ENCODE results near the gene PLIN3. TPM values are rescaled to one million over a fixed set of nuclear protein-coding genes. Genes with fewer than 3 reads are reported as not detected.
"Not testable (repeated sequence)": the region's sequence is repeated elsewhere in the genome, so short reads cannot be mapped to it uniquely, and the experiment has no call there.

The PLIN3 gene
- total and polyA plus RNA-seq, 4 donors = 18.0 to 105 (median 50.5) TPM

DNA sequence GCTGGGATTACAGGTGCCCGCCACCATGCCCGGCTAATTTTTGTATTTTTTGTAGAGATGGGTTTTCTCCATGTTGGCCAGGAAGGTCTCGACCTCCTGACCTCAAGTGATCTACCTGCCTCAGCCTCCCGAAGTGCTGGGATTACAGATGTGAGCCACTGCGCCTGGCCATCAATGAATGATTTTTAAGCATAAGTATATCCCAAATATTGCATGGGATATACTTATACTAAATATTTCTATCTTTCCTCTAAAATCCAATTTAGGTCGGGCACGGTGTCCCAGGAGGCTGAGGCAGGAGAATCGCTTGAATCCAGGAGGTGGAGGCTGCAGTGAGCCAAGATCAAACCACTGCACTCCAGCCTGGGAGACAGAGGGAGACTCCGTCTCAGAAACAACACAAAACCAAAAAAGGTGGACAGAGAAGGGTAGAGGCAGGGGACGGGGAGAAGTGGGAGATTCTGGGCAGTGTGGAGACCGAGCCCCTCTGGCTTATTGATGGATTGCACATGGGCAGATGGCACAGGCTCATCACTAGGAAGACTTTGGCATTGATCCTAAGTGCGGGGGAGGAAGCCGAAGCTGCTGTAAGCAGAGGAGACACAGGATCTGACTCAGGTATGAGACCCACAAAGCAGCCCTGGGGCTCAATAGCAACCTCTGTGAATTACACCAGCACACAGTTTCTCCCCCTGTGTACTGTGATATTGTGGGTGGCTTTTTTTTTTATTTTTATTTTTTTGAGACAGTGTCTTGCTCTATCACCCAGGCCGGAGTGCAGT is 21.8 kb upstream of the PLIN3 start:
- 92 to 96% methylated on average over 14 of the region's 14 CpGs for WGBS, 2 donors
- no peak overlapping the region for H3K9ac ChIP-seq (ENCODE audit: insufficient read depth in 1 of 2, low read length in 2 of 2)
- ATAC-seq (ENCODE audit: insufficient read depth, low FRiP score) (no peak), DNase-seq (no peak)
- no peaks in the 10 kb centered on the region for H3K9me3 ChIP-seq (ENCODE audit: control insufficient read depth in 4 of 4, insufficient read depth in 3 of 4, low read length in 3 of 4)
- no peak overlapping the region for H3K4me3 ChIP-seq
- H3K27me3 ChIP-seq (ENCODE audit: control insufficient read depth in 3 of 3, insufficient read depth in 3 of 3, low read length in 2 of 3) = no peaks in the 10 kb centered on the region
- H3K36me3 ChIP-seq (ENCODE audit: control insufficient read depth in 4 of 4, insufficient read depth in 4 of 4, low read length in 4 of 4) = no peaks in the 10 kb centered on the region
- no peaks in the 10 kb centered on the region for H3K4me1 ChIP-seq (ENCODE audit: control insufficient read depth in 5 of 5, insufficient read depth in 5 of 5, low read length in 5 of 5)
- TF ChIP-seq, protein P1, sequence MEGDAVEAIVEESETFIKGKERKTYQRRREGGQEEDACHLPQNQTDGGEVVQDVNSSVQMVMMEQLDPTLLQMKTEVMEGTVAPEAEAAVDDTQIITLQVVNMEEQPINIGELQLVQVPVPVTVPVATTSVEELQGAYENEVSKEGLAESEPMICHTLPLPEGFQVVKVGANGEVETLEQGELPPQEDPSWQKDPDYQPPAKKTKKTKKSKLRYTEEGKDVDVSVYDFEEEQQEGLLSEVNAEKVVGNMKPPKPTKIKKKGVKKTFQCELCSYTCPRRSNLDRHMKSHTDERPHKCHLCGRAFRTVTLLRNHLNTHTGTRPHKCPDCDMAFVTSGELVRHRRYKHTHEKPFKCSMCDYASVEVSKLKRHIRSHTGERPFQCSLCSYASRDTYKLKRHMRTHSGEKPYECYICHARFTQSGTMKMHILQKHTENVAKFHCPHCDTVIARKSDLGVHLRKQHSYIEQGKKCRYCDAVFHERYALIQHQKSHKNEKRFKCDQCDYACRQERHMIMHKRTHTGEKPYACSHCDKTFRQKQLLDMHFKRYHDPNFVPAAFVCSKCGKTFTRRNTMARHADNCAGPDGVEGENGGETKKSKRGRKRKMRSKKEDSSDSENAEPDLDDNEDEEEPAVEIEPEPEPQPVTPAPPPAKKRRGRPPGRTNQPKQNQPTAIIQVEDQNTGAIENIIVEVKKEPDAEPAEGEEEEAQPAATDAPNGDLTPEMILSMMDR (IDR thresholded peaks at IDR 0.05; ENCODE audit: control extremely low read depth, extremely low read depth) = no peak
- no peak overlapping the region for H3K27ac ChIP-seq (ENCODE audit: low read depth in 1 of 2, low read length in 1 of 2)

DNA sequence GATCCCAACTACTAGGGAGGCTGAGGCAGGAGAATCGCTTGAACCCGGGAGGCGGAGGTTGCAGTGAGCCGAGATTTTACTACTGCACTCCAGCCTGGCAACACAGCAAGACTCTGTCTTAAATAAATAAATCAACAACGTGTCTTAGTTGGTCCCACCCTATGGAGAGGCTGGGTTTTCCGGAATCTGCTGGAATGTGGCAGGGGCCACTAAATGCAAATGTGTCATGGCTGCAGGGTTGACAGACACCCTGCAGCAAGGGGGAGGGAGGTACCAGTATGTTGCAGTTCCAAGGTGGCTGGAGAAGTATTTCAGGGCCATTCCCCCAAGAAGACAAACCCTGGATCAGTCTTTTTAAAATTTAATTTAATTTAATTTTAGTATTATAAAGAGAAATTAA is 20.3 kb upstream of the PLIN3 start:
- H3K9me3 ChIP-seq (ENCODE audit: control insufficient read depth in 4 of 4, insufficient read depth in 3 of 4, low read length in 3 of 4); H3K9ac ChIP-seq (ENCODE audit: insufficient read depth in 1 of 2, low read length in 2 of 2); H3K36me3 ChIP-seq (ENCODE audit: control insufficient read depth in 4 of 4, insufficient read depth in 4 of 4, low read length in 4 of 4); DNase-seq; H3K4me1 ChIP-seq (ENCODE audit: control insufficient read depth in 5 of 5, insufficient read depth in 5 of 5, low read length in 5 of 5); H3K27ac ChIP-seq (ENCODE audit: low read depth in 1 of 2, low read length in 1 of 2); H3K27me3 ChIP-seq (ENCODE audit: control insufficient read depth in 3 of 3, insufficient read depth in 3 of 3, low read length in 2 of 3); H3K4me3 ChIP-seq; ATAC-seq (ENCODE audit: insufficient read depth, low FRiP score): not testable (repeated sequence)
- WGBS, 2 donors = 63 to 89% methylated on average over 6 of the region's 6 CpGs

- not testable (repeated sequence) for DNase-seq; H3K9me3 ChIP-seq (ENCODE audit: control insufficient read depth in 4 of 4, insufficient read depth in 3 of 4, low read length in 3 of 4); H3K4me3 ChIP-seq; H3K27me3 ChIP-seq (ENCODE audit: control insufficient read depth in 3 of 3, insufficient read depth in 3 of 3, low read length in 2 of 3); H3K4me1 ChIP-seq (ENCODE audit: control insufficient read depth in 5 of 5, insufficient read depth in 5 of 5, low read length in 5 of 5); ATAC-seq (ENCODE audit: insufficient read depth, low FRiP score); H3K27ac ChIP-seq (ENCODE audit: low read depth in 1 of 2, low read length in 1 of 2); H3K36me3 ChIP-seq (ENCODE audit: control insufficient read depth in 4 of 4, insufficient read depth in 4 of 4, low read length in 4 of 4); H3K9ac ChIP-seq (ENCODE audit: insufficient read depth in 1 of 2, low read length in 2 of 2)
- WGBS, 2 donors = 93 to 100% methylated on average over 2 to 4 of the region's 6 CpGs
Observed at GRCh38 chr19:4884993-4885392, 17.5 kb upstream of the PLIN3 start.

DNA sequence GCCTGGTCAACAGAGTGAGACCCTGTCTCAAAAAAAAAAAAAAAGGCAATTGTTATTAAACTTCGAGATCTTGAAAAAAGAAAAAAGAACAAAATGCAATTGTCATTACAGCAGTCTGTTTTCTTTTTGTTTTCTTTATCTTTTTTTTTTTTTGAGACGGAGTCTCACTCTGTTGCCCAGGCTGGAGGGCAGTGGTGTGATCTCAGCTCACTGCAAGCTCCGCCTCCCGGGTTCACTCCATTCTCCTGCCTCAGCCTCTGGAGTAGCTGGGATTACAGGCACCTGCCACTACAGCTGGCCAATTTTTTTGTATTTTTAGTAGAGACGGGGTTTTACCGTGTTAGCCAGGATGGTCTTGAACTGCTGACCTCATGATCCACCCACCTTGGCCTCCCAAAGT is 15.4 kb upstream of the PLIN3 start:
- DNase-seq; H3K36me3 ChIP-seq (ENCODE audit: control insufficient read depth in 4 of 4, insufficient read depth in 4 of 4, low read length in 4 of 4): not testable (repeated sequence)

DNA sequence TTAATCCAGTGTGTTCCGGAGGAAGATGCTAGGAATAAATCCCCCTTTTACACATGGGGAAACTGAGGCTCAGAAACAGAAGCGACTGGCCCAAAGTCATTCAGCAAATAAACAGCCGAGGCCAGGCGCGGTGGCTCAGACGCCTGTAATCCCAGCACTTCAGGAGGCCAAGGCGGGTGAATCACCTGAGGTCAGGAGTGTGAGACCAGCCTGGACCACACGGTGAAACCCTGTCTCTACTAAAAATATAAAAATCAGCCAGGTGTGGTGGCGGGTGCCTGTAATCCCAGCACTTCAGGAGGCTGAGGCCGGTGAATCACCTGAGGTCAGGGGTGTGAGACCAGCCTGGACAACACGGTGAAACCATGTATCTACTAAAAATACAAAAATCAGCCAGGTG is 11.6 kb upstream of the PLIN3 start:
- Histone ChIP-seq H3K9me3 (ENCODE audit: control insufficient read depth in 4 of 4, insufficient read depth in 3 of 4, low read length in 3 of 4) (no peaks in the 10 kb centered on the region), H3K27me3 (ENCODE audit: control insufficient read depth in 3 of 3, insufficient read depth in 3 of 3, low read length in 2 of 3) (no peaks in the 10 kb centered on the region), H3K27ac (ENCODE audit: low read depth in 1 of 2, low read length in 1 of 2) (no peak overlapping the region), H3K36me3 (ENCODE audit: control insufficient read depth in 4 of 4, insufficient read depth in 4 of 4, low read length in 4 of 4) (no peaks in the 10 kb centered on the region), H3K4me1 (ENCODE audit: control insufficient read depth in 5 of 5, insufficient read depth in 5 of 5, low read length in 5 of 5) (peaks cover 0 to 8% (median 3%) of the 10 kb centered on the region in 5 donors), H3K9ac (ENCODE audit: insufficient read depth in 1 of 2, low read length in 2 of 2) (no peak overlapping the region), H3K4me3 (no peak overlapping the region)
- 91 to 92% methylated on average over 11 of the region's 11 CpGs for WGBS, 2 donors
- no peak for ATAC-seq (ENCODE audit: insufficient read depth, low FRiP score)
- DNase-seq = no peak
- TF ChIP-seq, protein P1 (IDR thresholded peaks at IDR 0.05; ENCODE audit: control extremely low read depth, extremely low read depth) = no peak

More for the DNA sequence above, 15.4 kb upstream of the PLIN3 start:
- WGBS, 2 donors = 84 to 87% methylated on average over 6 of the region's 6 CpGs
- ATAC-seq (ENCODE audit: insufficient read depth, low FRiP score); H3K4me1 ChIP-seq (ENCODE audit: control insufficient read depth in 5 of 5, insufficient read depth in 5 of 5, low read length in 5 of 5); H3K9me3 ChIP-seq (ENCODE audit: control insufficient read depth in 4 of 4, insufficient read depth in 3 of 4, low read length in 3 of 4); H3K9ac ChIP-seq (ENCODE audit: insufficient read depth in 1 of 2, low read length in 2 of 2); H3K4me3 ChIP-seq; H3K27ac ChIP-seq (ENCODE audit: low read depth in 1 of 2, low read length in 1 of 2); H3K27me3 ChIP-seq (ENCODE audit: control insufficient read depth in 3 of 3, insufficient read depth in 3 of 3, low read length in 2 of 3): not testable (repeated sequence)

All from lung (tissue), 12 donors.